DND-41 (cell line): Measurements from ENCODE around the gene BGN.

ENCODE experiments used
- CTCF ChIP-seq: IDR thresholded peaks from 2 replicates; pipeline ENCODE4 v1.5.1; 2012; ENCODE audit warnings: borderline replicate concordance, low read length, moderate library complexity, mild to moderate bottlenecking; ENCODE audit not compliant: poor library complexity, severe bottlenecking; ENCODE audit errors: extremely low read depth
- EZH2 ChIP-seq: IDR thresholded peaks from 3 replicates; pipeline ENCODE4 v1.6.1; 2012; ENCODE audit warnings: borderline replicate concordance, low read depth, mild to moderate bottlenecking, moderate library complexity, low read length, inconsistent platforms; ENCODE audit not compliant: severe bottlenecking

- TF ChIP-seq CTCF (no peak), EZH2 (no peak)
Measured at GRCh38 chrX:153509592-153509991, 14.8 kb downstream of the BGN start.
